SK-N-SH treated with all-trans-retinoic acid at 6 μM for 48 hours (cell line): ENCODE measurements around the gene HCRTR1.

ENCODE experiments used
- ATAC-seq: fragments of 200-7000 bp; cut with Tn5 transposase; 3 replicates; pipeline ENCODE4 v1.9.1; 2020; ENCODE audit warnings: mild to moderate bottlenecking, moderate library complexity
- BACH2 ChIP-seq: fragments of 250-450 bp; sonication (Bioruptor Pico); IDR thresholded peaks from 2 replicates; pipeline ENCODE4 v1.9.0; 2021; ENCODE audit warnings: mild to moderate bottlenecking, borderline replicate concordance
- CSDC2 ChIP-seq: fragments of 250-450 bp; sonication (Bioruptor Pico); IDR thresholded peaks from 2 replicates; pipeline ENCODE4 v1.5.0; 2020; ENCODE audit warnings: mild to moderate bottlenecking, moderate library complexity
- ESRRG ChIP-seq: fragments of 250-450 bp; sonication (Bioruptor Pico); IDR thresholded peaks from 2 replicates; pipeline ENCODE4 v1.6.1; 2021; ENCODE audit warnings: mild to moderate bottlenecking
- GLIS3 ChIP-seq: fragments of 250-450 bp; sonication (Bioruptor Pico); IDR thresholded peaks from 2 replicates; pipeline ENCODE4 v1.5.0; 2020; ENCODE audit warnings: mild to moderate bottlenecking, moderate library complexity
- OSR1 ChIP-seq: fragments of 250-450 bp; sonication (Bioruptor Pico); IDR thresholded peaks from 2 replicates; pipeline ENCODE4 v1.8.0; 2022; ENCODE audit warnings: moderate library complexity, mild to moderate bottlenecking, inconsistent platforms
- PPARA ChIP-seq: fragments of 250-450 bp; sonication (Bioruptor Pico); IDR thresholded peaks from 2 replicates; pipeline ENCODE4 v1.5.0; 2020; ENCODE audit warnings: mild to moderate bottlenecking, borderline replicate concordance
- RARB ChIP-seq: fragments of 250-450 bp; sonication (Bioruptor Pico); IDR thresholded peaks from 2 replicates; pipeline ENCODE4 v1.8.0; 2021; ENCODE audit warnings: mild to moderate bottlenecking, moderate library complexity
- SNAI2 ChIP-seq: fragments of 250-450 bp; sonication (Bioruptor Pico); IDR thresholded peaks from 2 replicates; pipeline ENCODE4 v1.5.0; 2020; ENCODE audit warnings: mild to moderate bottlenecking, moderate library complexity
- TCF4 ChIP-seq: fragments of 250-450 bp; sonication (Bioruptor Pico); IDR thresholded peaks from 2 replicates; pipeline ENCODE4 v1.8.0; 2021; ENCODE audit warnings: mild to moderate bottlenecking, moderate library complexity, borderline replicate concordance
- TOX ChIP-seq: fragments of 250-450 bp; sonication (Bioruptor Pico); IDR thresholded peaks from 2 replicates; pipeline ENCODE4 v1.8.0; 2021; ENCODE audit warnings: mild to moderate bottlenecking, moderate library complexity, borderline replicate concordance
- ZC3H10 ChIP-seq: fragments of 250-450 bp; sonication (Bioruptor Pico); IDR thresholded peaks from 2 replicates; pipeline ENCODE4 v1.5.1; 2021; ENCODE audit warnings: mild to moderate bottlenecking, moderate library complexity
- ZFP3 ChIP-seq: fragments of 250-450 bp; sonication (Bioruptor Pico); IDR thresholded peaks from 2 replicates; pipeline ENCODE4 v1.5.0; 2020; ENCODE audit warnings: mild to moderate bottlenecking, moderate library complexity
- ZFP30 ChIP-seq: fragments of 450-650 bp; formaldehyde crosslinking; IDR thresholded peaks from 2 replicates; pipeline ENCODE4 v1.5.0; 2022; ENCODE audit warnings: mild to moderate bottlenecking, moderate library complexity
- ZNF70 ChIP-seq: fragments of 450-650 bp; formaldehyde crosslinking; IDR thresholded peaks from 2 replicates; pipeline ENCODE4 v1.5.0; 2020; ENCODE audit warnings: mild to moderate bottlenecking, moderate library complexity
- ZNF8 ChIP-seq: fragments of 450-650 bp; formaldehyde crosslinking; IDR thresholded peaks from 2 replicates; pipeline ENCODE4 v1.5.0; 2020; ENCODE audit warnings: mild to moderate bottlenecking, moderate library complexity
- TF ChIP-seq, protein P1 (sequence below): fragments of 250-450 bp; sonication (Bioruptor Pico); IDR thresholded peaks from 2 replicates; pipeline ENCODE4 v1.8.0; 2020; ENCODE audit warnings: mild to moderate bottlenecking, moderate library complexity, borderline replicate concordance
- TF ChIP-seq, protein P2 (sequence below): fragments of 250-450 bp; sonication (Bioruptor Pico); IDR thresholded peaks from 2 replicates; pipeline ENCODE4 v1.5.1; 2020; ENCODE audit warnings: low read depth, mild to moderate bottlenecking, moderate library complexity
- TF ChIP-seq, protein P3 (sequence below): fragments of 250-450 bp; sonication (Bioruptor Pico); IDR thresholded peaks from 2 replicates; pipeline ENCODE4 v1.5.1; 2021; ENCODE audit warnings: mild to moderate bottlenecking, moderate library complexity
- TF ChIP-seq, protein P4 (sequence below): fragments of 250-450 bp; sonication (Bioruptor Pico); IDR thresholded peaks from 2 replicates; pipeline ENCODE4 v1.5.0; 2020; ENCODE audit warnings: mild to moderate bottlenecking, moderate library complexity

HCRTR1 gene

DNA sequence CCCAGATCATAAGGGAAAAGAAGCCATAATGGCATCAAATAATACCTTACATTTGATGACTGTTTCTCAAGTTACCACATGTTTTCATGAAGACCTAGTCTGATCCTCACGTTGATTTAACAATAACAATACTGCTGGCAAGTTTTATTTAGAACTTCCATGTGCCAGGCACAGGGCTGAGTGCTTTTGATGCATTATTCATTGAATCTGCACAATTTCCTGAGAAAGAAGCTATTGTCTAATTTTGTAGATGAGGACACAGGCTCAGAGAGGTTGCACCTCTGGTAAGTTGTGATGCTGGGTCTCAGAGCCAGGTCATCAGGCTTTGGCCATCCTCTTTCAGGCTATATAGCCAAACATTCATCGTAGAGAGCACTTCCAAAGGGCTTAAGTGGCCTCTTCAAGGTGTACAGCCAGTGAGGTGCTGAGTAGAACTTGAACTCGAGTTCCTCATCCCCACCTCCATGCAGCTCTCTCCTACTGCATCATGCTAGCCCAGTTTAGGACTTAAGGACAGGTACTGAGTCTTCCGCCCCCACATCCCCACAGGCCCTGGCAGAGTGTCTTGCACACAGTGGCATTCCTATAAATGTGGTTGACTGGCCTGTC, 35.5 kb downstream of the HCRTR1 start:
- TF ChIP-seq ZFP3 (CRISPR knock-in tag) (no peak), ZNF8 (CRISPR knock-in tag) (no peak), ZNF70 (no peak), BACH2 (CRISPR knock-in tag) (no peak)
- TF ChIP-seq, all 23 proteins: peak for 0
- no peak for ATAC-seq

DNA sequence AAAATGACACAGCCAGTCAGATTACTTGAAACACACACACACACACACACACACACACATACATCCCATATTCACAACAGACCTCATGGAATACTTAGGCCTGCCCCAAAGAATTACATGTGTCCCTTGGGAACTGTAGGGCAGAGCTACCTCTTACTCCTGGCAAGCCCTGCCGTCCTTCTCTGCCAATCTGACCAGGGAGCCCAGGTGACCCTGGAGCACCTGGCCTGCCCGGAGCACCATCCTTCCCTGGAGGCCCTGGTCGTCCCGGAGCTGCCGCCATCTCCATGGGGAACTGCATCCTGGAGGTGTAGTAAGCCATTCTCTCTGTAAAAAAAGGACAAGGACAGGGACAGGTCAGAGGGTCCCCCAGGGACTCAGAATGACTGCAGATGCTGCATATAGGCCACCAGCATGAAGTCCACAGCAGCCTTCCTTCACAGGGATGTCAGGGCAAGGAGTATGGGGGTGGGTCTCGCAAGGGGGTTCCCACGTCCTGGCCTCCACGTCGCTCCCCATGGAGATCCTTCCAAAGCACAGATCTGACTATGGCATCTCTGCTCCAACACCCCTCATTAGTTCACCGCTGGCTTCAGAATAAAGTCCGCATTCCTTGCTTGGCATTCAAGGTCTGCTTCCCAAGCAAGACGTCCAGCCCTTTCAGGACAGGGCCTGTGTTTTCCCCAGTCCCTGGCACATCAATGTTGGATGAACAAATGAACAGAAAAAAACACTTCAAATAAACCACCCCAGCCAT, 36.4 kb downstream of the HCRTR1 start:
- no peak for TF ChIP-seq SNAI2
- TF ChIP-seq CSDC2 (CRISPR knock-in tag) = no peak
- no peak for TF ChIP-seq TCF4 (CRISPR knock-in tag)
- no peak for TF ChIP-seq ZC3H10 (CRISPR knock-in tag)
- TF ChIP-seq ESRRG (CRISPR knock-in tag) = no peak
- TF ChIP-seq, protein P1, sequence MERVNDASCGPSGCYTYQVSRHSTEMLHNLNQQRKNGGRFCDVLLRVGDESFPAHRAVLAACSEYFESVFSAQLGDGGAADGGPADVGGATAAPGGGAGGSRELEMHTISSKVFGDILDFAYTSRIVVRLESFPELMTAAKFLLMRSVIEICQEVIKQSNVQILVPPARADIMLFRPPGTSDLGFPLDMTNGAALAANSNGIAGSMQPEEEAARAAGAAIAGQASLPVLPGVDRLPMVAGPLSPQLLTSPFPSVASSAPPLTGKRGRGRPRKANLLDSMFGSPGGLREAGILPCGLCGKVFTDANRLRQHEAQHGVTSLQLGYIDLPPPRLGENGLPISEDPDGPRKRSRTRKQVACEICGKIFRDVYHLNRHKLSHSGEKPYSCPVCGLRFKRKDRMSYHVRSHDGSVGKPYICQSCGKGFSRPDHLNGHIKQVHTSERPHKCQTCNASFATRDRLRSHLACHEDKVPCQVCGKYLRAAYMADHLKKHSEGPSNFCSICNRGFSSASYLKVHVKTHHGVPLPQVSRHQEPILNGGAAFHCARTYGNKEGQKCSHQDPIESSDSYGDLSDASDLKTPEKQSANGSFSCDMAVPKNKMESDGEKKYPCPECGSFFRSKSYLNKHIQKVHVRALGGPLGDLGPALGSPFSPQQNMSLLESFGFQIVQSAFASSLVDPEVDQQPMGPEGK (CRISPR knock-in tag) = no peak
- TF ChIP-seq PPARA (CRISPR knock-in tag) = no peak
- TF ChIP-seq GLIS3 = no peak
- TF ChIP-seq BACH2 (CRISPR knock-in tag) = no peak
- no peak for TF ChIP-seq RARB
- TF ChIP-seq ZNF70 = no peak
- TF ChIP-seq, protein P2, sequence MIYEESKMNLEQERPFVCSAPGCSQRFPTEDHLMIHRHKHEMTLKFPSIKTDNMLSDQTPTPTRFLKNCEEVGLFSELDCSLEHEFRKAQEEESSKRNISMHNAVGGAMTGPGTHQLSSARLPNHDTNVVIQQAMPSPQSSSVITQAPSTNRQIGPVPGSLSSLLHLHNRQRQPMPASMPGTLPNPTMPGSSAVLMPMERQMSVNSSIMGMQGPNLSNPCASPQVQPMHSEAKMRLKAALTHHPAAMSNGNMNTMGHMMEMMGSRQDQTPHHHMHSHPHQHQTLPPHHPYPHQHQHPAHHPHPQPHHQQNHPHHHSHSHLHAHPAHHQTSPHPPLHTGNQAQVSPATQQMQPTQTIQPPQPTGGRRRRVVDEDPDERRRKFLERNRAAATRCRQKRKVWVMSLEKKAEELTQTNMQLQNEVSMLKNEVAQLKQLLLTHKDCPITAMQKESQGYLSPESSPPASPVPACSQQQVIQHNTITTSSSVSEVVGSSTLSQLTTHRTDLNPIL (CRISPR knock-in tag) = no peak
- TF ChIP-seq, protein P3, sequence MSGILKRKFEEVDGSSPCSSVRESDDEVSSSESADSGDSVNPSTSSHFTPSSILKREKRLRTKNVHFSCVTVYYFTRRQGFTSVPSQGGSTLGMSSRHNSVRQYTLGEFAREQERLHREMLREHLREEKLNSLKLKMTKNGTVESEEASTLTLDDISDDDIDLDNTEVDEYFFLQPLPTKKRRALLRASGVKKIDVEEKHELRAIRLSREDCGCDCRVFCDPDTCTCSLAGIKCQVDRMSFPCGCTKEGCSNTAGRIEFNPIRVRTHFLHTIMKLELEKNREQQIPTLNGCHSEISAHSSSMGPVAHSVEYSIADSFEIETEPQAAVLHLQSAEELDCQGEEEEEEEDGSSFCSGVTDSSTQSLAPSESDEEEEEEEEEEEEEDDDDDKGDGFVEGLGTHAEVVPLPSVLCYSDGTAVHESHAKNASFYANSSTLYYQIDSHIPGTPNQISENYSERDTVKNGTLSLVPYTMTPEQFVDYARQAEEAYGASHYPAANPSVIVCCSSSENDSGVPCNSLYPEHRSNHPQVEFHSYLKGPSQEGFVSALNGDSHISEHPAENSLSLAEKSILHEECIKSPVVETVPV (CRISPR knock-in tag) = no peak
- TF ChIP-seq, protein P4, sequence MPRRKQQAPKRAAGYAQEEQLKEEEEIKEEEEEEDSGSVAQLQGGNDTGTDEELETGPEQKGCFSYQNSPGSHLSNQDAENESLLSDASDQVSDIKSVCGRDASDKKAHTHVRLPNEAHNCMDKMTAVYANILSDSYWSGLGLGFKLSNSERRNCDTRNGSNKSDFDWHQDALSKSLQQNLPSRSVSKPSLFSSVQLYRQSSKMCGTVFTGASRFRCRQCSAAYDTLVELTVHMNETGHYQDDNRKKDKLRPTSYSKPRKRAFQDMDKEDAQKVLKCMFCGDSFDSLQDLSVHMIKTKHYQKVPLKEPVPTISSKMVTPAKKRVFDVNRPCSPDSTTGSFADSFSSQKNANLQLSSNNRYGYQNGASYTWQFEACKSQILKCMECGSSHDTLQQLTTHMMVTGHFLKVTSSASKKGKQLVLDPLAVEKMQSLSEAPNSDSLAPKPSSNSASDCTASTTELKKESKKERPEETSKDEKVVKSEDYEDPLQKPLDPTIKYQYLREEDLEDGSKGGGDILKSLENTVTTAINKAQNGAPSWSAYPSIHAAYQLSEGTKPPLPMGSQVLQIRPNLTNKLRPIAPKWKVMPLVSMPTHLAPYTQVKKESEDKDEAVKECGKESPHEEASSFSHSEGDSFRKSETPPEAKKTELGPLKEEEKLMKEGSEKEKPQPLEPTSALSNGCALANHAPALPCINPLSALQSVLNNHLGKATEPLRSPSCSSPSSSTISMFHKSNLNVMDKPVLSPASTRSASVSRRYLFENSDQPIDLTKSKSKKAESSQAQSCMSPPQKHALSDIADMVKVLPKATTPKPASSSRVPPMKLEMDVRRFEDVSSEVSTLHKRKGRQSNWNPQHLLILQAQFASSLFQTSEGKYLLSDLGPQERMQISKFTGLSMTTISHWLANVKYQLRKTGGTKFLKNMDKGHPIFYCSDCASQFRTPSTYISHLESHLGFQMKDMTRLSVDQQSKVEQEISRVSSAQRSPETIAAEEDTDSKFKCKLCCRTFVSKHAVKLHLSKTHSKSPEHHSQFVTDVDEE (CRISPR knock-in tag) = no peak
- TF ChIP-seq ZFP30 = no peak
- no peak for TF ChIP-seq ZFP3 (CRISPR knock-in tag)
- no peak for TF ChIP-seq TOX (CRISPR knock-in tag)
- TF ChIP-seq, all 23 proteins: peak for 0
- ATAC-seq = no peak

DNA sequence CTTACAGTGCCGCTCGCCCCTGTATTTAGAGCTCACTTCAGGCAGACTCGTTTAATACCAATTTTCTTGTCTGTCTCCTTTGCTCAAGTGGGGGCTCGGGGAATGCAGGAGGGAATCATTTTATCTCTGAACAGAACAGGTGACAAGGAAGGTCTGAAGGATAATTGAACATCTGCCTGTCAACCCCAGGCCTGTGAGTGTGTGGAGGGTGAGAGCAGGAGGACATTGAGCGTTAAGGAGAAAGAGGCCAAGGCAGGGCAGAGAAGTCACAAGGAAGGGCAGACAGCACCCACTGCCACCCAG, 36.9 kb downstream of the HCRTR1 start:
- no peak for ATAC-seq
- TF ChIP-seq, protein P2 (CRISPR knock-in tag) = no peak

DNA sequence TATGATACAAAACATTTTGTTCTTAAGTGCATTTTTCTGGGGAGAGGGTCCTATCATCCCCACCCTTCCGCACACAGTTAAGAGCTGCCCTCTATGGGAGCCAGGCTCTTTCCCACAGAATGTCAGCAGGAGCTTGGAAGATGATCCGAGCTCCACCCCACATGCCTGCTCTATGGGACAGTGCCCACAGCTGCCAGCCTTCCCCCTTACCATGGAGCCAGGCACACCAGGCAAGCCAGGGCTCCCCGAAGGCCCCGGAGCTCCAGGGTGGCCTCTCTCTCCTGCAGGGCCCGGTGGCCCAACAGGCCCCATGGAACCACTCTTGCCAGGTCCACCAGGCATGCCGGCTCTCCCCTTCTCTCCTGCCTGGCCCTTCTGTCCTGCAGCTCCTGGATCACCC, 37.6 kb downstream of the HCRTR1 start:
- no peak for ATAC-seq
- TF ChIP-seq OSR1 (CRISPR knock-in tag) (no peak), ZNF8 (CRISPR knock-in tag) (no peak)
